ENCODE results near the gene VPS45. TPM values are rescaled to one million over a fixed set of nuclear protein-coding genes. Genes with fewer than 3 reads are reported as not detected.

Gene VPS45
- total RNA-seq, 1 experiment from 2014 or later, result 28.2 TPM

DNA sequence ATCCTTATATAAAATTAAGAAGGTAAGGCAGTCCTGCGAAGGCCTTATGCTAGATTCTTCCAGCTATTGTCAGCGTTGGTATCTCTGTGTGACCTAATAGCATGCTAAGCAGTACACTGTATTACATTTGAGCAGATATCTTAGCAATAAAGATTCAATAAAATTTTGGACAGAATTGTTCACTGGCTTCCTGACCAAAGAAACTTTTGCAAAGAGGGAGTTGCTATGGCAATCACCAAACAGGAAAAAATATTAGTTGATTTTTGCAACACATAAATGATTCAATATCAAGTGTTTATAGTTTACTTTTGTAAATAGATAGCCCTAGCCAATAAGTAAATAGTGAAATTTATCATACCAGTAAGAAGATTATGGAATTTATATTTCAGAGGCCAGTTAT is 51.1 kb downstream of the VPS45 start (continued):
- TF ChIP-seq NR2C2 (CRISPR knock-in tag; IDR thresholded peaks at IDR 0.05), result no peak
- no peak for TF ChIP-seq ZNF281 (CRISPR knock-in tag; IDR thresholded peaks at IDR 0.05)

DNA sequence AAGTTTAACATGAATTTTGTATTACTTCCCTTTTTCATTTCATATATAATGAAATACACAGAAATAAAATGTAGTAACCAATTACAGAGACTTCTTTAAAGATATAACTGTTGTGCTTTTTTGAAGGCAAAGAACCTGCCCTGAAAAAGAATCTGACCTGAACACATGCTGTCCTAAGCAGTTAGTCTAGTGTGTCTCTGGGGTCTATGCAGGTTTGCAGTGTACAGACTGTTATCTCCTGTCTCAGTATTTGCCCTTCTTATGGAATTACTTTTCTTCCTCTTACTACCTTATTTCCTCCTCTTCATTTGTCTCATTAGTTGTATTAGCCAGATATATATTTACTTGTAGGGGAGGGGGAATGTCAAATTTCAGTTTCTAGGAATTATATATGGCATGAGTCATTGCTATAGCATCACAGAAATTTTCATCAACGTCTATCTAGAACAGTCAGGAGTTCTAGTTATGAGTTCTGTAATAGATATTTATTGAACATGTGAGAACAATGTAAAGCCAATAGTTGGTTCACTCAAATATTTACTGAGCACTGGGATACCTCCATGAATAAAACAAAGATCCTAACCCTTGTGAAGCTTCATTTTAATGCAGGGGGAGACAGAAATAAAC is 53.8 kb downstream of the VPS45 start:
- no peak overlapping the region for H3K4me3 Mint-ChIP-seq
- POLR2A ChIA-PET, result no interaction called here
- no peak overlapping the region; the same call in 1 of the 2 replicates for H3K27ac Mint-ChIP-seq
- no peaks in the 10 kb centered on the region for H3K27me3 Mint-ChIP-seq (ENCODE audit: low read depth)
- TF ChIP-seq TEAD1 (CRISPR knock-in tag; IDR thresholded peaks at IDR 0.05) (no peak), JUN (CRISPR knock-in tag; IDR thresholded peaks at IDR 0.05) (no peak), NFE2L1 (CRISPR knock-in tag; IDR thresholded peaks at IDR 0.05) (no peak), ZNF121 (CRISPR knock-in tag; IDR thresholded peaks at IDR 0.05) (no peak), SMAD3 (CRISPR knock-in tag; IDR thresholded peaks at IDR 0.05; ENCODE audit: borderline replicate concordance) (no peak), ZNF219 (CRISPR knock-in tag; IDR thresholded peaks at IDR 0.05; ENCODE audit: borderline replicate concordance) (no peak), OVOL2 (CRISPR knock-in tag; IDR thresholded peaks at IDR 0.05; ENCODE audit: borderline replicate concordance) (no peak), GABPB1 (CRISPR knock-in tag; IDR thresholded peaks at IDR 0.05) (no peak), ZNF512 (CRISPR knock-in tag; IDR thresholded peaks at IDR 0.05; ENCODE audit: borderline replicate concordance) (no peak), ZMAT4 (CRISPR knock-in tag; IDR thresholded peaks at IDR 0.05) (no peak), ZNF425 (CRISPR knock-in tag; conservative IDR thresholded peaks at IDR 0.05) (no peak)
- TF ChIP-seq, protein P1, sequence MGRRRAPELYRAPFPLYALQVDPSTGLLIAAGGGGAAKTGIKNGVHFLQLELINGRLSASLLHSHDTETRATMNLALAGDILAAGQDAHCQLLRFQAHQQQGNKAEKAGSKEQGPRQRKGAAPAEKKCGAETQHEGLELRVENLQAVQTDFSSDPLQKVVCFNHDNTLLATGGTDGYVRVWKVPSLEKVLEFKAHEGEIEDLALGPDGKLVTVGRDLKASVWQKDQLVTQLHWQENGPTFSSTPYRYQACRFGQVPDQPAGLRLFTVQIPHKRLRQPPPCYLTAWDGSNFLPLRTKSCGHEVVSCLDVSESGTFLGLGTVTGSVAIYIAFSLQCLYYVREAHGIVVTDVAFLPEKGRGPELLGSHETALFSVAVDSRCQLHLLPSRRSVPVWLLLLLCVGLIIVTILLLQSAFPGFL (CRISPR knock-in tag; IDR thresholded peaks at IDR 0.05; ENCODE audit: borderline replicate concordance), result no peak
- TF ChIP-seq, protein P2, sequence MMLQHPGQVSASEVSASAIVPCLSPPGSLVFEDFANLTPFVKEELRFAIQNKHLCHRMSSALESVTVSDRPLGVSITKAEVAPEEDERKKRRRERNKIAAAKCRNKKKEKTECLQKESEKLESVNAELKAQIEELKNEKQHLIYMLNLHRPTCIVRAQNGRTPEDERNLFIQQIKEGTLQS (CRISPR knock-in tag; conservative IDR thresholded peaks at IDR 0.05), result no peak
- no peaks in the 10 kb centered on the region for H3K36me3 Mint-ChIP-seq
- no peak for ATAC-seq
- CTCF ChIA-PET, result no interaction called here
- peaks cover 3% of the 10 kb centered on the region; the same call in 1 of the 2 replicates for H3K9me3 Mint-ChIP-seq
- H3K4me1 Mint-ChIP-seq, result no peaks in the 10 kb centered on the region
- no peak for DNase-seq (ENCODE audit: low spot score)

- peaks cover 3% of the 10 kb centered on the region; the same call in 1 of the 2 replicates for H3K9me3 Mint-ChIP-seq
- H3K4me3 Mint-ChIP-seq, result no peak overlapping the region
- ATAC-seq (no peak), DNase-seq (ENCODE audit: low spot score) (no peak)
- H3K27me3 Mint-ChIP-seq (ENCODE audit: low read depth), result no peaks in the 10 kb centered on the region
- H3K4me1 Mint-ChIP-seq, result no peaks in the 10 kb centered on the region
- ChIA-PET CTCF (no interaction called here), POLR2A (no interaction called here)
- no peaks in the 10 kb centered on the region for H3K36me3 Mint-ChIP-seq
- no peak overlapping the region for H3K27ac Mint-ChIP-seq
- TF ChIP-seq, protein P3, sequence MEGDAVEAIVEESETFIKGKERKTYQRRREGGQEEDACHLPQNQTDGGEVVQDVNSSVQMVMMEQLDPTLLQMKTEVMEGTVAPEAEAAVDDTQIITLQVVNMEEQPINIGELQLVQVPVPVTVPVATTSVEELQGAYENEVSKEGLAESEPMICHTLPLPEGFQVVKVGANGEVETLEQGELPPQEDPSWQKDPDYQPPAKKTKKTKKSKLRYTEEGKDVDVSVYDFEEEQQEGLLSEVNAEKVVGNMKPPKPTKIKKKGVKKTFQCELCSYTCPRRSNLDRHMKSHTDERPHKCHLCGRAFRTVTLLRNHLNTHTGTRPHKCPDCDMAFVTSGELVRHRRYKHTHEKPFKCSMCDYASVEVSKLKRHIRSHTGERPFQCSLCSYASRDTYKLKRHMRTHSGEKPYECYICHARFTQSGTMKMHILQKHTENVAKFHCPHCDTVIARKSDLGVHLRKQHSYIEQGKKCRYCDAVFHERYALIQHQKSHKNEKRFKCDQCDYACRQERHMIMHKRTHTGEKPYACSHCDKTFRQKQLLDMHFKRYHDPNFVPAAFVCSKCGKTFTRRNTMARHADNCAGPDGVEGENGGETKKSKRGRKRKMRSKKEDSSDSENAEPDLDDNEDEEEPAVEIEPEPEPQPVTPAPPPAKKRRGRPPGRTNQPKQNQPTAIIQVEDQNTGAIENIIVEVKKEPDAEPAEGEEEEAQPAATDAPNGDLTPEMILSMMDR (IDR thresholded peaks at IDR 0.05), result no peak
- TF ChIP-seq NR2C2 (CRISPR knock-in tag; IDR thresholded peaks at IDR 0.05) (no peak), ELF4 (CRISPR knock-in tag; IDR thresholded peaks at IDR 0.05; ENCODE audit: low read depth) (no peak), SMAD3 (CRISPR knock-in tag; IDR thresholded peaks at IDR 0.05; ENCODE audit: borderline replicate concordance) (no peak), ATF2 (CRISPR knock-in tag; IDR thresholded peaks at IDR 0.05; ENCODE audit: borderline replicate concordance, low read depth) (no peak), E2F1 (CRISPR knock-in tag; IDR thresholded peaks at IDR 0.05) (no peak), ZNF396 (CRISPR knock-in tag; IDR thresholded peaks at IDR 0.05; ENCODE audit: borderline replicate concordance) (no peak)
Measured at GRCh38 chr1:150126811-150127210, 59.2 kb downstream of the VPS45 start.

Measured in WTC11 (cell line).